SW 1271 (cell line): Measurements from ENCODE around the gene ENTPD1.
A peak's percentile ranks its signal among the peaks of the same experiment; 100 is the strongest.

Source experiments
- DNase-seq, 2 experiments: peaks; one replicate each; lab custom pipeline; 2025; lab: John Stamatoyannopoulos, UW

ENTPD1 gene

GRCh38 chr10:95831076-95831475 lies 75.1 kb downstream of the ENTPD1 start:
- no peak for DNase-seq

- no peak for DNase-seq
Measured at GRCh38 chr10:95831515-95831914, 75.6 kb downstream of the ENTPD1 start.

GRCh38 chr10:95832216-95833041 lies 76.5 kb downstream of the ENTPD1 start:
- DNase-seq = no peak

DNA sequence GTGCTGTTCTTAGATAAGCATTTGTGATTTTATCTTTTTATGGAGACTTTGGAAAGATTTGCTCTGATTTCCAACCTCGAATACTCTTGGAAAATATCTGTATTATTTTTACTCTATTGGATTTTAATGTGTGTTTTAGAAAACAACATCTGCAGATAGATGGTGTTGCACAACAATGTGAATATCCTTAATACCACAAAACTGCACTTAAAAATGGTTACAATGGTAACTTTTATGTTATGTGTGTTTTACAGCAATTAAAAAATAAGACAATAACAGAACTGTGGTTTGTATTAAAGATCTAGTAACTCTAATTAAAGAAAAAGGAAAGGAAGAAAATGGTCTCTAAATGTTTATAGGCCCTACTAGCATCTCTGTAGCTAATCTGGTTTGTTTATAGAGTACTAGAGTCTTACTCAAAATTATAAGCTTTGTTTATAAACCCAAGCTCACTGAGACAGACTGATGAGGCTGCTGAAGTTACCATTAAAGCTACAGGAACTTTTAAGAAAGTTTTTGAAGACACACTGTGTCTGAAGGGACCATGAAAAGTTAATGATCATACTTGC lies 77.2 kb downstream of the ENTPD1 start:
- no peak for DNase-seq

DNA sequence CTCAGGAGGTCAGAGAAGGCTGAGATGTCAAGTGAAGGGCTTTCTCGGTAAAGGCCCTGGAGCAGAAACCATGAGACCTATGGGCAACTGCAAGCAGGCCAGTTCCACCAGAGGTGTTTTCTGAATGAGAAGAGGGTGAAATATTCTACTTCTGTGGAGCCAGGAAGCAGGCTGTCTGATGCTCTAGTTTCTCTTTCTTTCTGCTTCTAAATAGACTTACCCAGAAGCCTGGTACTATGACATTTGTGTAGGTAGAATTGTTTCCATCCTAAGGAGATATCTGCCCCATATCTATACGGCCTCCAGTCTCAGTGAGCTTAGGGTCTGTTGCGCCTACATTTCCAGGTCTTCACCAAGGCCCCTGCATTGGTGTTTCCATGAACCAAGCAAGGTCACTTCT lies 78.4 kb downstream of the ENTPD1 start:
- no peak for DNase-seq

DNA sequence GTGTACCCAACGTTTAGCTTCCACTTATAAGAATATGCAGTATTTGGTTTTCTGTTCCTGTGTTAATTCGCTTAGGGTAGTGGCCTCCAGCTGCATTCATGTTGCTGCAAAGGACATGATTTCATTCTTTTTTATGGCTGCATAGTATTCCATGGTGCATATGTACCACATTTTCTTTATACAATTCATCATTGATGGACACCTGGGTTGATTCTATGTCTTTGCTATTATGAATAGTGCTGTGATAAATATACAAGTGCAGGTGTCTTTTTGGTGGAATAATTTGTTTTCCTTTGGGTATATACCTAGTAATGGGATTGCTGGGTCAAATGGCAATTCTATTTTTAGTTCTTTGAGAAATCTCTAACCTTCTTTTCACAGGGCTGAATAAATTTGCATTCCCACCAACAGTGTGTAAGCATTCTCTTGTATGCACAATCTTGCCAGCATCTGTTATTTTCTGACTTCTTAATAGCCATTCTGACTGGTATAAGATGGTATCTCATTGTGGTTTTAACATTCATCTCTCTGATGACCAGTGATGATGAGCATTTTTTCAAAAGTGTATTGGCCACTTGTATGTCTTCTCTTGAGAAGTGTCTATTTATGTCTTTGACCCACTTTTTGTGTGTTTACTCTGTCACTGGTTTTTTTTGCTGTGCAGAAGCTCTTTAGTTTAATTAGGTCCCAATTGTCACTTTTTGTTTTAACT lies 79.3 kb downstream of the ENTPD1 start:
- DNase-seq = no peak

DNA sequence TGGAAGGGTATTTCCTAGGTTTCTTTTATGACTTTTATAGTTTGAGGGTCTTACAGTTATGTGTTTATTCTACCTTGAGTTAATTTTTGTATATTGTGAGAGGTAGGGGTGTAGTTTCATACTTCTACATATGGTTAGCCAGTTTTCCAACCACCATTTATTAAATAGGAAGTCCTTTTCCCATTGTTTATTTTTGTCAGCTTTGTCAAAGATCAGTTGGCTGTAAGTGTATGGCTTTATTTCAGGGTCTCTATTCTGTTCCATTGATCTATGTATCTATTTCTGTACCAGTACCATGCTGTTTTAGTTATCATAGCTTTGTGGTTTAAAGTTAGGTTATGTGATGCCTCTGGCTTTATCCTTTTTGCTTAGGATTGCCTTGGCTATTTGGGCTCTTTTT lies 79.9 kb downstream of the ENTPD1 start:
- no peak for DNase-seq

GRCh38 chr10:95836610-95837355 lies 80.8 kb downstream of the ENTPD1 start:
- no peak for DNase-seq

GRCh38 chr10:95837356-95837776 lies 81.4 kb downstream of the ENTPD1 start:
- no peak for DNase-seq

DNA sequence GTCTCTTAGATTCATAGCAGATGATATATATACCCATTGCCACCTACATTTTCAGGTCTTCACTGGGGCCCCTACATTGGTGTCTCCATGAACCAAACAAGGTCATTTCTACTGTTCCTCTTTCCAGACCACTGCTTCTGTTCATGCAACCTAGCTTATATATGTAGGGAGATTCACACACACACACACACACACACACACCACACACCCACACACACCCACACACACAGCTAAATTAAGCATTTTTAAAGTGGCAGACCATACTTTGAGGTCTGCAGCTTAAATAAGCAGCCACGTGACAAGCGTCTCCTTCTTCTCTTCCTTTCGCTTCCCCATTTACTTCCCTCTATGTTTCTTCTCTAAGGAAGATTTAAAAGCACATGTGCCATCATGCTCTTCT lies 81.8 kb downstream of the ENTPD1 start:
- no peak for DNase-seq

- DNase-seq = no peak
Measured at GRCh38 chr10:95840121-95840520, 84.2 kb downstream of the ENTPD1 start.

DNA sequence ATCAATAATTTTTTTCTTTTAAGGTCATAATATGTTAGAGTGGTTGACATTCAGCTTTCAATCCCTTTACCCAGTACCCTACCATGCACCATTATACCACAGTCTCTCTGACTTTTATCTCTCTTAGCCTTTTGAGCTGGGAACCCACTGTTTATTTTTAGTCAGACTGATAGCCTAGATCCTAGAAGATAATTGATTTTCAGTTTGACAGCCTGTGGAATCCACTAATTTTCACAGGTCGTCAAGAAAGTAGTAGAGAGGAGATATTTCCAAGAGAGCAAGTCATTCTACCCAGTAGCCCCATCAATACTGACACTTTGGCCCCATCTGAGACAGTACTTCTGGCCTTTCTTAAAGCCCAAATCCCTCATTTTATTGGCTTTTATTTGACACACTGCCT lies 84.7 kb downstream of the ENTPD1 start:
- no peak for DNase-seq

GRCh38 chr10:95841661-95842498 lies 85.9 kb downstream of the ENTPD1 start:
- DNase-seq = peak in 1 of 2 experiments; percentile 14

DNA sequence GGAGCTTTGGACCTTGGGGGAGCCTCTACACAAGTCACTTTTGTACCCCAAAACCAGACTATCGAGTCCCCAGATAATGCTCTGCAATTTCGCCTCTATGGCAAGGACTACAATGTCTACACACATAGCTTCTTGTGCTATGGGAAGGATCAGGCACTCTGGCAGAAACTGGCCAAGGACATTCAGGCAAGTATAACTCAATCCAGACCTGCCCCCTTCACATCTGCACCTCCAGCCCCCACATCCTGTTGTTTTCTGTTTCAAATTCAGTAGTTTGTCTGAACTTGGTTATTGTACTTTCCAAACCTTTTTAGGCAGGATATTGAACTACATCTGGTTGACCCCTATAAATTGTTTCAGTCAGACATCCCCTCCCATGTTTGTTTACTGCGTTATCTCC lies 89.4 kb downstream of the ENTPD1 start:
- no peak for DNase-seq

DNA sequence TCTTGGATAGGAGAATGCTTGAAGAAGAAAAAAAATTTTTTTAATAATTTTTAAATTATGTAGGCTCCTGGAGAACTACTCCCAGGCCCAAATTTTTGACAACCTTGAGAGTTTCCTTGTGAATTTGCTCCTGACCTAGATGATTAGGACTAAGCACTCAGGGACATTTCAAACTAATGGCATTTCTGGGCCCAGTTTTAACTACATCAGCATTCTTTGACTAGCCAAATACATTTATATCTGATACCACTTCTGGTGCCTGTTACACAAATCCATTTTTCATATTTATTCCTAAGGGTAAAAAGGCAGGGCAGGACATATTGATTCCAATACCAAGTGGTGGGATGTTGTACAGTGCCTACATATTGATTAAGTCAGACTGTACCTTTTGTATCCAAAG lies 91.0 kb downstream of the ENTPD1 start:
- no peak for DNase-seq

- no peak for DNase-seq
Measured at GRCh38 chr10:95848841-95849240, 92.9 kb downstream of the ENTPD1 start.

DNA sequence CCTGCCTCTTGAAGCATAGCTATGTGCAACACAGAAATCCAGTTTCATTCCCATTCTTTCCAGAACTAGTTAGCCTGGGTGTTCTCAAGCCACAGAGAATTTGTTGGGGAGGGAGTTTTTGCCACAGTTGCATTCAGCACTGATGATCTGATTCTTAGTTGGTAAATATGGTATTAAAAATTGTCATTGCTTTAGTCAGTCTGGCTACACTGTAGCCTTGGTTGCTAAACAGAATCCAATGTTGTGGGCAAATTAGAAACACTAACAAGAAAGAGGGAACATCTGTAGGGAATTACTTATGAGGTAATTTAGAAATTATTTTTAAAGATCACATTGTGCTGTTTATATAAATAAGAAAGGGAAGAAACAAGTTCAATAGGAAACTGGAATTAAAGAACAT lies 94.8 kb downstream of the ENTPD1 start:
- no peak for DNase-seq

- DNase-seq = no peak
Measured at GRCh38 chr10:95860166-95860940, 104.4 kb downstream of the ENTPD1 start.

DNA sequence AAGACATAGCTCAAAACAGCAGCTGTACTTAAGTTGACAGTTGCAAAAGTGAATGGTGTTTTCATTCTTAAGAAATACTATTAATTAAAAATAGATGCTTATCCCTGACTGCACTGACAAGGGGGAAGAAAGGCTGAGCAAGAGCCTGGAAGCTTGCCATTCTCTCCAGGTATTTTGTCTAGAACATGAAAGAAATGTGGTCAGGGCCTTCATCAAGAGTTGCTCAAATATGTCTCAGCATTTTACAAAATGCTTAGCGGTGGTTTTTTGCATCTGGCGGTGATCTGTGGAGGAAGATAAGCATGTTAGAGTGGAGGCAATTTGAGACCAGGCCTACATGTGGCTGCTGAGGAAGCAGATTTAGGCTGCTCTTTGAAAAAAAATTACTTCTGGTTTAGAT lies 105.4 kb downstream of the ENTPD1 start:
- DNase-seq = no peak

- no peak for DNase-seq
Measured at GRCh38 chr10:95864906-95865813, 109.2 kb downstream of the ENTPD1 start.
